RWPE2 (cell line): Measurements from ENCODE around the gene ZKSCAN5.

ENCODE experiments used
- ATAC-seq: fragments of 200-7000 bp; cut with Tn5 transposase; 3 replicates; pipeline ENCODE4 v1.9.1; 2021; ENCODE audit warnings: low read depth
- DNase-seq: peaks from one replicate; pipeline ENCODE4 v3.0.0-alpha.2; 2020; ENCODE audit warnings: low spot score
- H3K27ac ChIP-seq: fragments of 450-650 bp; 2 replicates; pipeline ENCODE4 v1.5.1; 2017; ENCODE audit warnings: mild to moderate bottlenecking; ENCODE audit not compliant: poor library complexity, severe bottlenecking
- H3K27me3 ChIP-seq: fragments of 250-450 bp; sonication (Bioruptor Pico); 2 replicates; pipeline ENCODE4 v1.5.1; 2021; ENCODE audit warnings: mild to moderate bottlenecking, moderate library complexity; ENCODE audit not compliant: insufficient read depth, poor library complexity, severe bottlenecking
- H3K36me3 ChIP-seq: fragments of 250-450 bp; sonication (Bioruptor Pico); 2 replicates; pipeline ENCODE4 v1.5.1; 2020; ENCODE audit warnings: low read depth, mild to moderate bottlenecking, moderate library complexity
- H3K4me1 ChIP-seq: fragments of 250-450 bp; sonication (Bioruptor Pico); 2 replicates; pipeline ENCODE4 v1.5.1; 2021; ENCODE audit warnings: mild to moderate bottlenecking, moderate library complexity; ENCODE audit not compliant: insufficient read depth, poor library complexity, severe bottlenecking
- H3K4me3 ChIP-seq: fragments of 250-450 bp; sonication (Bioruptor Pico); 2 replicates; pipeline ENCODE4 v1.5.1; 2021; ENCODE audit warnings: mild to moderate bottlenecking, moderate library complexity; ENCODE audit not compliant: severe bottlenecking
- H3K9me3 ChIP-seq: fragments of 250-450 bp; sonication (Bioruptor Pico); 2 replicates; pipeline ENCODE4 v1.5.1; 2021; ENCODE audit warnings: mild to moderate bottlenecking, moderate library complexity; ENCODE audit not compliant: severe bottlenecking
- TF ChIP-seq, protein P1 (sequence below): fragments of 450-650 bp; IDR thresholded peaks from one replicate; pipeline ENCODE4 v1.5.1; 2017; ENCODE audit warnings: mild to moderate bottlenecking, moderate library complexity; ENCODE audit not compliant: poor library complexity, severe bottlenecking

The ZKSCAN5 gene

DNA sequence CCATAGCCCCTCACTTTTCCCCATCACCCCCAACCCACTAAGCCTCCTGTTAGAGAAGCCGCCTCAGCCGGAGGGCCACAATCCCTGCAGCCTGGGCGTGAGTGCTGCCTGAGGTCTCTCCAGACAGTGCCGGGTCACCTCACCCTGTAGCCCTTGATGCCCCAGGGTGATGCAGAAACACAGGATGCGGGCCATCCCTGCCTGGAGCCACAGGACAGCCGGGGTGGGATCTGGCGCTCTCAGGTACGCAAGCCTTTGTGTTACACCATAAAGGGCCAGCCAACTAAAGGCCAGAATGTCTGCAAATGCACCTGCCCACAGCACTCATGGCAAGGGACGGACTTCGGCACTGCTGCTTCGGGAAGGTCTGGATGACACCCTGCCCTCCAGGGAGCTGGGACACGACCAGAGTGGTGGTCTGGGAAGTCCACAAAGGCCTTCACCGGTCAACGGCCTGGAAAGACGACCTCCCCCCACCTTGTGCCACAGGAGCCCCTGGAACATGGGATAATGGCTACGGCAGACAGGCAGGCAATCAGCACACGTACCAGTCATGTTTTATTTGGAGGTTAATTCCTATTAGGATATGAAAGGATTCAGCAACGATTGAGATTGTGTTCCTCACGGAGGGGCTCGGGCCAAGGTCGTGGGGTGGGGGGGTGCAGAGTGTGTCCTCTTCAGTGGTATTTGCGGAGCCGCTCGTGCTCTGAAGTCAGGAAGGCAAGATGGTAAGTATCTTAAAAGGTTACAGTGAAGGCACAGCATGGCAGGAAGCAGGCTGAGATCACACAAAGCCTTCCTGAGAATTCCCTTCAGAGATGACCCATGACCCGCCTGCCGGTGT lies 46.6 kb upstream of the ZKSCAN5 start:
- no peaks in the 10 kb centered on the region for H3K9me3 ChIP-seq
- no peak for DNase-seq
- peaks cover 86% of the 10 kb centered on the region for H3K36me3 ChIP-seq

DNA sequence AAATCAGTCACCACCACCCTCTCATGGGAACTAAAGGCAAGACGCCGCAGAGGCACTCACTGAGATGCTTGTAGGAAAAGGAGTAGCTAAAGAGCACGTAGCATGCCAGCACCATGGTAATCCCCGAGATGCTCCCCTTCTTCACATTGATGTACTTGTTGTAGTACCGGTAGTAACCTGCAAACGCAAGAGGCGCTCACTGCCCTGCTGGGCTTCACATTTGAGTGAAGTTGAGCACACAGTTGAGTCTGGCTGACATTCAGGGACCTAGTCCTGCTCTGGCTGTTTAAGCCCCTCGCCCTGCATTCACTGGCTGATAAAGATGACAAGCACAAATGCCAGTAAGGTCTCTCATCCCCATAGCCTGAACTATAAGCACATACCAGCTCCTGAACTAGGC lies 45.4 kb upstream of the ZKSCAN5 start:
- Histone ChIP-seq H3K4me1 (no peaks in the 10 kb centered on the region), H3K36me3 (peaks cover 87% of the 10 kb centered on the region), H3K27me3 (no peaks in the 10 kb centered on the region), H3K9me3 (no peaks in the 10 kb centered on the region), H3K4me3 (no peak overlapping the region), H3K27ac (no peak overlapping the region)
- ATAC-seq = peak; percentile 38; the same call in 1 of the 3 replicates
- TF ChIP-seq, protein P1, sequence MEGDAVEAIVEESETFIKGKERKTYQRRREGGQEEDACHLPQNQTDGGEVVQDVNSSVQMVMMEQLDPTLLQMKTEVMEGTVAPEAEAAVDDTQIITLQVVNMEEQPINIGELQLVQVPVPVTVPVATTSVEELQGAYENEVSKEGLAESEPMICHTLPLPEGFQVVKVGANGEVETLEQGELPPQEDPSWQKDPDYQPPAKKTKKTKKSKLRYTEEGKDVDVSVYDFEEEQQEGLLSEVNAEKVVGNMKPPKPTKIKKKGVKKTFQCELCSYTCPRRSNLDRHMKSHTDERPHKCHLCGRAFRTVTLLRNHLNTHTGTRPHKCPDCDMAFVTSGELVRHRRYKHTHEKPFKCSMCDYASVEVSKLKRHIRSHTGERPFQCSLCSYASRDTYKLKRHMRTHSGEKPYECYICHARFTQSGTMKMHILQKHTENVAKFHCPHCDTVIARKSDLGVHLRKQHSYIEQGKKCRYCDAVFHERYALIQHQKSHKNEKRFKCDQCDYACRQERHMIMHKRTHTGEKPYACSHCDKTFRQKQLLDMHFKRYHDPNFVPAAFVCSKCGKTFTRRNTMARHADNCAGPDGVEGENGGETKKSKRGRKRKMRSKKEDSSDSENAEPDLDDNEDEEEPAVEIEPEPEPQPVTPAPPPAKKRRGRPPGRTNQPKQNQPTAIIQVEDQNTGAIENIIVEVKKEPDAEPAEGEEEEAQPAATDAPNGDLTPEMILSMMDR = peak; percentile 27
- no peak for DNase-seq

More for the DNA sequence above, 46.6 kb upstream of the ZKSCAN5 start:
- Histone ChIP-seq H3K4me3 (no peak overlapping the region), H3K27ac (no peak overlapping the region), H3K4me1 (no peaks in the 10 kb centered on the region), H3K27me3 (no peaks in the 10 kb centered on the region)
- TF ChIP-seq, protein P1 = no peak
- ATAC-seq = no peak

GRCh38 chr7:99460651-99461050 lies 43.8 kb upstream of the ZKSCAN5 start:
- no peak overlapping the region for H3K4me3 ChIP-seq
- H3K27me3 ChIP-seq = no peaks in the 10 kb centered on the region
- peaks cover 78% of the 10 kb centered on the region for H3K36me3 ChIP-seq
- no peaks in the 10 kb centered on the region for H3K4me1 ChIP-seq
- no peak for DNase-seq
- H3K9me3 ChIP-seq = no peaks in the 10 kb centered on the region
- TF ChIP-seq, protein P1 = no peak
- no peak for ATAC-seq
- H3K27ac ChIP-seq = no peak overlapping the region

DNA sequence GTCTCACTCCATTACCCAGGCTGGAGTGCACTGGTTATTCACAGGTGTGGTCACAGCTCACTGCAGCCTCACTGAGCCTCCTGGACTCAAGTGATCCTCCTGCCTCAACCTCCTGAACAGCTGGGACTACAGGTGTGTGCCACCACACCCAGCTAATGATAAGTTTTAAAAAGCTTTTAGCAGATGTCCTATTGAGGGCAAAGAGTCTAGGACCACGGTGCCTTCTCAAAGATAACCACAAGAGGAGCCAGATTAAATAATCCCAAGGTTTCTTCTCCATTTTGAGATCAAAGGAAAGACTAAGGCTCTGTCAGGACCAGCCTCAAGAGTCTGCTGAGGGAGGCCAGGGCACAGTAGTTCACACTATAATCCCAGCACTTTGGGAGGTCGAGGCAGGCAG lies 43.2 kb upstream of the ZKSCAN5 start:
- H3K4me3 ChIP-seq = no peak overlapping the region
- ATAC-seq (no peak), DNase-seq (no peak)
- no peaks in the 10 kb centered on the region for H3K27me3 ChIP-seq
- peaks cover 73% of the 10 kb centered on the region for H3K36me3 ChIP-seq
- H3K27ac ChIP-seq = no peak overlapping the region
- H3K4me1 ChIP-seq = no peaks in the 10 kb centered on the region
- no peaks in the 10 kb centered on the region for H3K9me3 ChIP-seq
- TF ChIP-seq, protein P1 = no peak

DNA sequence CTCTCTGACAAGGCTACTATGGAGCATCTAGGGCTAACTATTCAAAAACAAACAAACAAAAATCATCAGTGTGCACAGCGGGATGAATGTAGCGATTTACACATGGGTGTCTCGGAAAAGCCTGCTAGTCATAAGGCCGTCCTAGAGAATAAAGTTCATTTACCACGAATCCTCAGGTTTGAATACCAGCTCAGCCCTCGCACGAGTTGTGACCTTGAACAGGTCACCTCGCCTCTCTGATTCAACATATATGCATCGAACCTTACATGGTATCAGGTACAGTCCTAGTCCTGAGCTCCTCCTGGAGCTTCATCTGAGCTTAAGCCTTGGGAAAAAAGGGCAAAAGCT lies 39.1 kb upstream of the ZKSCAN5 start:
- Histone ChIP-seq H3K9me3 (no peaks in the 10 kb centered on the region), H3K36me3 (peaks cover 39% of the 10 kb centered on the region), H3K4me1 (no peaks in the 10 kb centered on the region), H3K4me3 (peak overlapping the region; percentile 54), H3K27ac (peak overlapping the region; percentile 62), H3K27me3 (no peaks in the 10 kb centered on the region)
- no peak for DNase-seq
- ATAC-seq = peak; percentile 18; the same call in 2 of the 3 replicates
- TF ChIP-seq, protein P1 = no peak
